BJ (cell line): Measurements from ENCODE around the gene NRAP. TPM values are rescaled to one million over a fixed set of nuclear protein-coding genes. Genes with fewer than 3 reads are reported as not detected.

Experiments
- CTCF ChIA-PET: fragments of 350-600 bp; formaldehyde crosslinking; extraction: SDS; loops from one replicate; lab custom pipeline; 2021; ENCODE audit warnings: antibody characterized with exemption, inconsistent platforms; lab: Yijun Ruan, JAX
- POLR2A ChIA-PET: fragments of 300-600 bp; sonication (Branson Sonifier 250); formaldehyde crosslinking; extraction: SDS; loops from one replicate; lab custom pipeline; 2021; ENCODE audit warnings: antibody characterized with exemption; lab: Charles Lee
- DNase-seq: peaks from one replicate; pipeline ENCODE4 v3.0.0-alpha.2; 2011; ENCODE audit warnings: low read depth
- H3K27me3 ChIP-seq: 2 replicates; pipeline ENCODE4 v1.6.0; 2011; ENCODE audit warnings: low read length; ENCODE audit not compliant: control insufficient read depth, insufficient read depth
- H3K36me3 ChIP-seq: 2 replicates; pipeline ENCODE4 v1.5.1; 2011; ENCODE audit warnings: low read length; ENCODE audit not compliant: control insufficient read depth, insufficient read depth
- H3K4me3 ChIP-seq: 2 replicates; pipeline ENCODE4 v1.5.1; 2011; ENCODE audit warnings: low read depth, mild to moderate bottlenecking, control low read depth, low read length
- polyA plus RNA-seq: library from polyadenylated mRNA; depleted of rRNA; stranded (reverse); fragments of >200 nt; gene quantifications from 2 replicates; pipeline ENCODE4 v1.2.3, GENCODE V29; 2011
- TF ChIP-seq, protein P1 (sequence below): IDR thresholded peaks from 2 replicates; pipeline ENCODE4 v1.5.1; 2011; ENCODE audit warnings: low read depth, mild to moderate bottlenecking, control low read depth, inconsistent platforms, low read length, moderate library complexity; ENCODE audit not compliant: insufficient read depth

Gene NRAP
- polyA plus RNA-seq, 1 experiment: not detected

- DNase-seq: no peak
- Histone ChIP-seq H3K36me3 (no peaks in the 10 kb centered on the region), H3K4me3 (no peak overlapping the region), H3K27me3 (peaks cover 2% of the 10 kb centered on the region)
- TF ChIP-seq, protein P1, sequence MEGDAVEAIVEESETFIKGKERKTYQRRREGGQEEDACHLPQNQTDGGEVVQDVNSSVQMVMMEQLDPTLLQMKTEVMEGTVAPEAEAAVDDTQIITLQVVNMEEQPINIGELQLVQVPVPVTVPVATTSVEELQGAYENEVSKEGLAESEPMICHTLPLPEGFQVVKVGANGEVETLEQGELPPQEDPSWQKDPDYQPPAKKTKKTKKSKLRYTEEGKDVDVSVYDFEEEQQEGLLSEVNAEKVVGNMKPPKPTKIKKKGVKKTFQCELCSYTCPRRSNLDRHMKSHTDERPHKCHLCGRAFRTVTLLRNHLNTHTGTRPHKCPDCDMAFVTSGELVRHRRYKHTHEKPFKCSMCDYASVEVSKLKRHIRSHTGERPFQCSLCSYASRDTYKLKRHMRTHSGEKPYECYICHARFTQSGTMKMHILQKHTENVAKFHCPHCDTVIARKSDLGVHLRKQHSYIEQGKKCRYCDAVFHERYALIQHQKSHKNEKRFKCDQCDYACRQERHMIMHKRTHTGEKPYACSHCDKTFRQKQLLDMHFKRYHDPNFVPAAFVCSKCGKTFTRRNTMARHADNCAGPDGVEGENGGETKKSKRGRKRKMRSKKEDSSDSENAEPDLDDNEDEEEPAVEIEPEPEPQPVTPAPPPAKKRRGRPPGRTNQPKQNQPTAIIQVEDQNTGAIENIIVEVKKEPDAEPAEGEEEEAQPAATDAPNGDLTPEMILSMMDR: no peak
- ChIA-PET POLR2A (no interaction called here), CTCF (no interaction called here)
Observed at GRCh38 chr10:113641702-113642101, 22.1 kb downstream of the NRAP start.

GRCh38 chr10:113639966-113640365, 23.9 kb downstream of the NRAP start:
- CTCF ChIA-PET: interaction anchor here (1.4 kb wide), 1 partner anchor 24 kb away, joined by 4 read pairs; no protein-coding TSS in a partner anchor

GRCh38 chr10:113631684-113632367, 32.0 kb downstream of the NRAP start:
- Histone ChIP-seq H3K27me3 (no peaks in the 10 kb centered on the region), H3K36me3 (no peaks in the 10 kb centered on the region), H3K4me3 (no peak overlapping the region)
- TF ChIP-seq, protein P1: no peak
- DNase-seq: no peak
- CTCF ChIA-PET: no interaction called here
- POLR2A ChIA-PET: no interaction called here

More at GRCh38 chr10:113639966-113640365, 23.9 kb downstream of the NRAP start:
- H3K27me3 ChIP-seq: peaks cover 2% of the 10 kb centered on the region
- no peaks in the 10 kb centered on the region for H3K36me3 ChIP-seq
- POLR2A ChIA-PET: no interaction called here
- TF ChIP-seq, protein P1: no peak
- no peak overlapping the region for H3K4me3 ChIP-seq
- DNase-seq: no peak

GRCh38 chr10:113630929-113631533, 32.8 kb downstream of the NRAP start:
- TF ChIP-seq, protein P1: no peak
- no peaks in the 10 kb centered on the region for H3K27me3 ChIP-seq
- DNase-seq: no peak
- ChIA-PET CTCF (no interaction called here), POLR2A (no interaction called here)
- H3K4me3 ChIP-seq: no peak overlapping the region
- no peaks in the 10 kb centered on the region for H3K36me3 ChIP-seq

GRCh38 chr10:113628607-113629153, 35.2 kb downstream of the NRAP start:
- Histone ChIP-seq H3K36me3 (no peaks in the 10 kb centered on the region), H3K27me3 (no peaks in the 10 kb centered on the region; the same call in 1 of the 2 replicates), H3K4me3 (no peak overlapping the region)
- no peak for DNase-seq
- ChIA-PET CTCF (no interaction called here), POLR2A (no interaction called here)
- TF ChIP-seq, protein P1: no peak
